Measurements from ENCODE around the gene SFT2D1.

- TF ChIP-seq CTCF (IDR thresholded peaks at IDR 0.05) (no peak), EP300 (IDR thresholded peaks at IDR 0.05) (no peak), POLR2AphosphoS5 (IDR thresholded peaks at IDR 0.05) (no peak), POLR2A (IDR thresholded peaks at IDR 0.05) (no peak)
These were observed 28.1 kb upstream of the SFT2D1 start for GRCh38 chr6:166370489-166370888.

All from stomach (tissue), 4 donors.